Subcutaneous adipose tissue (tissue), 4 donors: ENCODE results near the gene MC4R. TPM values are rescaled to one million over a fixed set of nuclear protein-coding genes. Genes with fewer than 3 reads are reported as not detected.

Experiments used
- total RNA-seq, 4 donors: library from RNA; depleted of rRNA; stranded (reverse); fragments of >200 nt; gene quantifications; one replicate each; pipeline ENCODE4 v1.1.0, GENCODE V29; 2016
- TF ChIP-seq, protein P1 (sequence below): fragments of 450-650 bp; IDR thresholded peaks from one replicate; pipeline ENCODE4 v1.5.1; 2016; ENCODE audit warnings: low read depth, mild to moderate bottlenecking, control low read depth, antibody characterized with exemption, moderate library complexity

MC4R gene
- total RNA-seq, 4 donors from 2014 or later: not detected

DNA sequence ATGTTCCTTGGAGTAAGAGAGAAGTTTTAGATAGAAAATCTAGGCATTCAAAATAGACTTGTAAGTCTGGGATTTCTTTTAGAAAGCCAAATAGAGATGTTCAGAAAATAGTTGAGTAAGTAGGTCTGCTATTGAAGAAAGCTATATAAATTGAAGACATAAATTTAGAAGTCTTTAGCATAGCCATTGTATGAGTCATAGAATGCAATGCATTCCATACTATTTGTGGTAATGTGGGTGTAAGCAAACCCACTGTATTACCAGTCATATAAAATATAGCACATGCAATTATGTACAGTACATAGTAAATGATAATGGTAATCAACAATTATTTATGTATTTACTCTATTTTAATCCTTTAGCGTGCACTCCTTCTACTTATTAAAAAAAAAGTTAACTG, 14.1 kb downstream of the MC4R start:
- TF ChIP-seq, protein P1, sequence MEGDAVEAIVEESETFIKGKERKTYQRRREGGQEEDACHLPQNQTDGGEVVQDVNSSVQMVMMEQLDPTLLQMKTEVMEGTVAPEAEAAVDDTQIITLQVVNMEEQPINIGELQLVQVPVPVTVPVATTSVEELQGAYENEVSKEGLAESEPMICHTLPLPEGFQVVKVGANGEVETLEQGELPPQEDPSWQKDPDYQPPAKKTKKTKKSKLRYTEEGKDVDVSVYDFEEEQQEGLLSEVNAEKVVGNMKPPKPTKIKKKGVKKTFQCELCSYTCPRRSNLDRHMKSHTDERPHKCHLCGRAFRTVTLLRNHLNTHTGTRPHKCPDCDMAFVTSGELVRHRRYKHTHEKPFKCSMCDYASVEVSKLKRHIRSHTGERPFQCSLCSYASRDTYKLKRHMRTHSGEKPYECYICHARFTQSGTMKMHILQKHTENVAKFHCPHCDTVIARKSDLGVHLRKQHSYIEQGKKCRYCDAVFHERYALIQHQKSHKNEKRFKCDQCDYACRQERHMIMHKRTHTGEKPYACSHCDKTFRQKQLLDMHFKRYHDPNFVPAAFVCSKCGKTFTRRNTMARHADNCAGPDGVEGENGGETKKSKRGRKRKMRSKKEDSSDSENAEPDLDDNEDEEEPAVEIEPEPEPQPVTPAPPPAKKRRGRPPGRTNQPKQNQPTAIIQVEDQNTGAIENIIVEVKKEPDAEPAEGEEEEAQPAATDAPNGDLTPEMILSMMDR: no peak

DNA sequence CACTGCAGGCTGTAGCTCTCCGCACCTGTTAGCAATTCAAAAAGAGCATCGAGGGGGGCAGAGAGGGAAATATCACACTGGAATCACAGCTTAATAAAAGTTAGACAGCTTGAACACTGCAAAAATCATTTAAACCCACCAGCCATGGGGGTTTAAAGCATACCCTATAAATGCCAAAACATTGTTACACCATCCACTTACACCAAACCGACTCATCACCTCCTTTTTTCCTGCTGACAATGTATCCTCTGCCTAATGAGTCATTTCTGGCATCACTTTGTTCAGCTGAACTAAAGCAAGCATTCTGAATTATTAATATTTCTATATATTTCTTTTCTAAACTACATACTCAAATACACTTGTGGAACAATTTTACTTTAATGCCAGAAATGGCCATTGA, 21.6 kb downstream of the MC4R start:
- TF ChIP-seq, protein P1: no peak

DNA sequence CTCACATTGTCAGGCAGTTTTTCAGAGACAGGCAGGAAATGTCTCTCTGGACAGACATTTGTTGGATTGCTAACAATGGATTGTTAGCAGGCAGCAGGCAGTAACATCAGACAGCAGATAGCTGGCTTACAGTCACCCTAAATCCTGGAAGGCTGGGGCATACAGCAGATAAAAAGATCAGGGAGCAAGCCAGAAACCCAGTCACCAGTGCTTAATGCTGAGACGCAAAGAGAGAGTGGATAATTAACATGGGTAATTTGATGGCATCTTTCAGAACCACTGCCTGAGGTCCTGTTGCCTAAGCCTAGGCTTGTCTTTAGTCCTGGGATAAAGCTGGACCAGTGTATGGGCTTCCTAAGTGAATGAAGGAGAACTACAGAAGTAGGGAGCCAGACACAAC, 22.4 kb downstream of the MC4R start:
- TF ChIP-seq, protein P1: no peak

DNA sequence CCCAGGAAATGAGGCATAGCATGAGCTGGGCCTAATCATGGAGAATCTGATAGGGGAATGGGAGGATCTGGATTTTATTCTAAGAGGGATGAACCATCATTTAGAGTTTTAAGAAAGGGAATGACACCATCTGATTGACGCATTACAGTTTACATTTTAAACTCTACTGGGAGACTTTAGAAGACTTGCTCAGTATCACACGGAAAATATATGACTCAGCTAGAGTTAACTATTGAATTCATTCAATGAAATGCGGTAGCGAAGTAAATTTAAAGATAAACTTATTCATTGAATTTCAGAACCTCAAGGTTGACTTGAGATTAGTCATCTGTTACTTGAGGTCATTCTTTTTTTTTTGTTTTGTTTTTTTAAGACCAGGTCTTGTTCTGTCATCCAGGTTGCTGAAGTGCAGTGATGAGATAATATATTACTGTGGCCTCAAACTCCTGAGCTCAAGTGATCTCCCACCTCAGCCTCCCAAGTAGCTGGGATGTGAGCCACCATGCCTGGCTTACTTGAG, 25.0 kb downstream of the MC4R start:
- TF ChIP-seq, protein P1: no peak

DNA sequence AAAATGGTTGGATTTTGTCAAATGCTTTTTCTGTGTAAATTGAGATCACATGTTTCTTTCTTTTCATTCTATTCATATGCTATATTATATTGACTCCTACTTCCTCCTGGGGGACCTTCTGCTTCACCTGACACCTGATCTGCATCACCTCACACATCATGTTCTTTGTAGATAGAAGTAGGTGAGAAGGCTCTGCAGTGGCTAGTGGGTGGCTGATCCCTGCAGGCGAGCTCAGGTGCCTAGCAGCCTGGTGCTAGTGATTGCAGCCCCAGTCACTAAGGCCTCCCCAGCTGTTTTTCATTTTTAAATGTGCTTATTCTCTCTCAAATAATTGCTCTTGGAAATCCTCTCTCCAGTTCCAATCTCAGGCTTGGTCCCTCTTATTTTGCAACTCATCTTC, 33.6 kb downstream of the MC4R start:
- TF ChIP-seq, protein P1: no peak

DNA sequence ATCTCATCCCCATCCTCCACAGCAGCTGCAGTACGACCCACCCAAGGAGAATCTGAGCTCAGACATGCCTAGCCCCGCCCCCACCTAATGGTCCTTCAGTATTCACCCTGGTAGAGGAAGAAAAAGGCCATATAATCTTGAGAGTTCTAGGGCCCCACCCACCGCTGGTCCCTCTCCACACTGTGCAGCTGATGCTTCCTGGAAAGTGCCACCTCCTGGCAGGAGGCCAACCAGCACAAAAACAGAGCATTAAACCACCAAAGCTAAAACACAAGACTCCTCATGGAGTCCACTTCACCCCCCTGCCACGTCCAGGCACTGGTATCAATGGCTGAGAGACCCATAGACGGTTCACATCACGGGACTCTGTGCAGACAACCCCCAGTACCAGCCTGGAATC, 40.7 kb downstream of the MC4R start:
- TF ChIP-seq, protein P1: no peak

DNA sequence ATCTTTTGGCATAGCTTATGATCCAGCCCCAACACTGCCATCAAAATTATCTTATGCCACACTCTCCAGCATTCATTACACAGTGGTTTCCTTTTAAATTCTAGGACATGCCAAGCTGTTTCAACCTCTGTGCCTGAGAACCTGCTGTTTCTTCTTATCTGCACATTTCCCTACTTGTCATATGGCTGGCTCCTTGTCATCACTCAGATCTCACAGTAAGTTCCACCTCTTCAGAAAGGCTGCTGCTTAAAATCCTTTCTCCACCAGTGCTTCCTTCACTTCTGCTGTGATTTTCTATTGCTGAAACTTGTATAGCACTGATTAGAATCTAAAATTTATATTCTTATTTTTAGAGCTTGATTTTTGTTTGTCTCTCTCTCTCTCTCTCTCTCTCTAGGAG, 43.4 kb downstream of the MC4R start:
- TF ChIP-seq, protein P1: no peak
